HCT116 (cell line): ENCODE measurements around the gene VSIG10. TPM values are rescaled to one million over a fixed set of nuclear protein-coding genes. Genes with fewer than 3 reads are reported as not detected.

Experiments
- ATAC-seq: fragments of 200-7000 bp; cut with Tn5 transposase; 2 replicates; pipeline ENCODE4 v1.9.1; 2020; ENCODE audit warnings: mild to moderate bottlenecking, moderate library complexity
- BruUV-seq: library from RNA; stranded (reverse); fragments of 400-500 nt; replicated peaks from 2 replicates; lab custom pipeline; 2021; lab: Mats Ljungman, UMichigan
- CTCF ChIA-PET: fragments of 300-600 bp; sonication (Branson Sonifier 250); formaldehyde crosslinking; loops from one replicate; lab custom pipeline; 2021; ENCODE audit warnings: antibody characterized with exemption; lab: Charles Lee
- POLR2A ChIA-PET: fragments of 300-600, 350-600 bp; sonication (Branson Sonifier 250); formaldehyde crosslinking; loops from one replicate; lab custom pipeline; 2021; ENCODE audit warnings: antibody characterized with exemption; lab: Charles Lee
- RAD21 ChIA-PET, 2 experiments: fragments of 300-600 bp; sonication (Branson Sonifier 250); formaldehyde crosslinking; loops; one replicate each; lab custom pipeline; 2023; ENCODE audit warnings: low total read pairs in 2 of 2; ENCODE audit not compliant: uncharacterized antibody in 2 of 2, unreplicated experiment in 2 of 2, low non-redundant PET in 1 of 2; lab: Charles Lee
- DNase-seq: peaks from one replicate; pipeline ENCODE4 v3.0.0-alpha.2; 2010; ENCODE audit warnings: low read depth, low spot score
- H2AFZ ChIP-seq: fragments of 200-600 bp; shearing (Covaris generic), sonication (generic); 2 replicates; pipeline ENCODE4 v1.6.1; 2017; ENCODE audit warnings: low read depth, mixed run types, mixed read lengths, antibody characterized with exemption, low read length; ENCODE audit not compliant: poor library complexity, severe bottlenecking
- H3K27ac ChIP-seq: 2 replicates; pipeline ENCODE4 v1.5.1; 2012; ENCODE audit warnings: low read depth, low read length
- H3K27me3 ChIP-seq: fragments of 200-600 bp; sonication (generic); 2 replicates; pipeline ENCODE4 v1.6.1; 2016; ENCODE audit warnings: mixed run types, low read length, mixed read lengths; ENCODE audit not compliant: insufficient read depth
- H3K36me3 ChIP-seq, 2 experiments: fragments of 200-500 bp in 1 of 2; fragments of 200-600 bp in 1 of 2; sonication (Bioruptor generic) in 1 of 2; sonication (generic) in 1 of 2; 2 replicates each; pipeline versions ENCODE4 v1.5.1 to v1.6.1; 2014 to 2016; ENCODE audit warnings: low read length in 2 of 2, inconsistent platforms in 1 of 2, mixed read lengths in 1 of 2, mixed run types in 1 of 2; ENCODE audit not compliant: insufficient read depth in 2 of 2, control insufficient read depth in 1 of 2
- H3K4me1 ChIP-seq, 2 experiments: fragments of 200-600 bp in 1 of 2; sonication (generic) in 1 of 2; 2 replicates each; pipeline versions ENCODE4 v1.5.1 to v1.6.1; 2012 to 2017; ENCODE audit warnings: low read length in 2 of 2, inconsistent platforms in 1 of 2, mild to moderate bottlenecking in 1 of 2, mixed read lengths in 1 of 2, mixed run types in 1 of 2, moderate library complexity in 1 of 2; ENCODE audit not compliant: insufficient read depth in 2 of 2, control insufficient read depth in 1 of 2
- H3K4me2 ChIP-seq: fragments of 200-600 bp; sonication (generic); 2 replicates; pipeline ENCODE4 v1.6.1; 2017; ENCODE audit warnings: mixed run types, low read length, mixed read lengths
- H3K4me3 ChIP-seq, 2 experiments: fragments of 200-600 bp in 1 of 2; sonication (generic) in 1 of 2; replicated peaks in 1 of 2; 2 replicates each; pipeline ENCODE4 v1.5.1; 2011 to 2016; ENCODE audit warnings: low read length in 2 of 2, control low read depth in 1 of 2, low read depth in 1 of 2, mild to moderate bottlenecking in 1 of 2, mixed read lengths in 1 of 2, mixed run types in 1 of 2
- H3K79me2 ChIP-seq: fragments of 200-600 bp; sonication (generic); 2 replicates; pipeline ENCODE4 v1.6.1; 2017; ENCODE audit warnings: mild to moderate bottlenecking, mixed run types, low read length, moderate library complexity, mixed read lengths; ENCODE audit not compliant: insufficient read depth
- H3K9ac ChIP-seq: fragments of 200-600 bp; sonication (generic); 2 replicates; pipeline ENCODE4 v1.6.1; 2016; ENCODE audit warnings: low read length, mixed read lengths
- H3K9me2 ChIP-seq: fragments of 200-600 bp; sonication (generic), shearing (Covaris generic); 2 replicates; pipeline ENCODE4 v1.6.1; 2017; ENCODE audit warnings: mixed run types, mild to moderate bottlenecking, moderate library complexity; ENCODE audit not compliant: insufficient read depth
- H3K9me3 ChIP-seq, 2 experiments: fragments of 200-500 bp in 1 of 2; fragments of 200-600 bp in 1 of 2; sonication (Bioruptor generic) in 1 of 2; sonication (generic) in 1 of 2; 2 replicates each; pipeline ENCODE4 v1.6.1; 2014 to 2017; ENCODE audit warnings: low read length in 2 of 2, mixed read lengths in 2 of 2, inconsistent platforms in 1 of 2, low read depth in 1 of 2, mild to moderate bottlenecking in 1 of 2, mixed run types in 1 of 2, moderate library complexity in 1 of 2; ENCODE audit not compliant: control insufficient read depth in 1 of 2, insufficient read depth in 1 of 2
- H4K20me1 ChIP-seq: fragments of 200-600 bp; sonication (generic), shearing (Covaris generic); 2 replicates; pipeline ENCODE4 v1.6.1; 2017; ENCODE audit warnings: mixed run types, mild to moderate bottlenecking, moderate library complexity; ENCODE audit not compliant: insufficient read depth
- ATF3 ChIP-seq: IDR thresholded peaks from 2 replicates; pipeline ENCODE4 v1.6.1; 2012
- CBX3 ChIP-seq: IDR thresholded peaks from 2 replicates; pipeline ENCODE4 v1.6.1; 2012; ENCODE audit warnings: low read depth
- CEBPB ChIP-seq: IDR thresholded peaks from 2 replicates; pipeline ENCODE4 v1.6.1; 2012; ENCODE audit warnings: low read depth
- CTCF ChIP-seq, 3 experiments: fragments of 200-600 bp in 1 of 3; sonication (generic) in 1 of 3; IDR thresholded peaks in 2 of 3; conservative IDR thresholded peaks in 1 of 3; 2 replicates each; pipeline ENCODE4 v1.5.1; 2012 to 2017; ENCODE audit warnings: low read depth in 2 of 3, low read length in 2 of 3, antibody characterized with exemption in 1 of 3, borderline replicate concordance in 1 of 3, control low read depth in 1 of 3, mild to moderate bottlenecking in 1 of 3, mixed read lengths in 1 of 3, mixed run types in 1 of 3, moderate library complexity in 1 of 3; ENCODE audit not compliant: insufficient read depth in 1 of 3
- EGR1 ChIP-seq: IDR thresholded peaks from 2 replicates; pipeline ENCODE4 v1.6.1; 2012; ENCODE audit warnings: low read depth
- ELF1 ChIP-seq: IDR thresholded peaks from 2 replicates; pipeline ENCODE4 v1.6.1; 2012; ENCODE audit warnings: low read depth, borderline replicate concordance
- EZH2 ChIP-seq: fragments of 200-600 bp; sonication (generic); IDR thresholded peaks from 2 replicates; pipeline ENCODE4 v1.6.1; 2017; ENCODE audit warnings: antibody characterized with exemption, mixed run types
- EZH2phosphoT487 ChIP-seq: fragments of 200-600 bp; IDR thresholded peaks from 2 replicates; pipeline ENCODE4 v1.6.1; 2018; ENCODE audit warnings: antibody characterized with exemption, borderline replicate concordance
- FOSL1 ChIP-seq: IDR thresholded peaks from 2 replicates; pipeline ENCODE4 v1.6.1; 2012; ENCODE audit warnings: low read depth
- JUND ChIP-seq: IDR thresholded peaks from 2 replicates; pipeline ENCODE4 v1.6.1; 2012
- MAX ChIP-seq: IDR thresholded peaks from 2 replicates; pipeline ENCODE4 v1.6.1; 2012
- POLR2A ChIP-seq: IDR thresholded peaks from 2 replicates; pipeline ENCODE4 v1.7.0; 2011; ENCODE audit warnings: borderline replicate concordance; ENCODE audit not compliant: insufficient read depth, insufficient read length; ENCODE audit errors: extremely low read depth
- POLR2AphosphoS5 ChIP-seq: IDR thresholded peaks from 2 replicates; pipeline ENCODE4 v1.6.1; 2011; ENCODE audit warnings: mild to moderate bottlenecking, low read depth, low read length, moderate library complexity
- REST ChIP-seq: IDR thresholded peaks from 2 replicates; pipeline ENCODE4 v1.6.1; 2012; ENCODE audit warnings: low read depth
- SP1 ChIP-seq: IDR thresholded peaks from 2 replicates; pipeline ENCODE4 v1.6.1; 2012; ENCODE audit warnings: low read depth
- SRF ChIP-seq: IDR thresholded peaks from 2 replicates; pipeline ENCODE4 v1.6.1; 2012; ENCODE audit warnings: low read depth
- YY1 ChIP-seq: IDR thresholded peaks from 2 replicates; pipeline ENCODE4 v1.6.1; 2011; ENCODE audit warnings: low read length, low read depth, moderate library complexity, mild to moderate bottlenecking; ENCODE audit not compliant: insufficient replicate concordance; ENCODE audit errors: extremely low read depth
- ZBTB33 ChIP-seq: IDR thresholded peaks from 2 replicates; pipeline ENCODE4 v1.6.1; 2011; ENCODE audit warnings: mild to moderate bottlenecking, low read length, moderate library complexity; ENCODE audit not compliant: insufficient replicate concordance; ENCODE audit errors: extremely low read depth
- ZFX ChIP-seq: fragments of 450-650 bp; IDR thresholded peaks from 2 replicates; pipeline ENCODE4 v1.6.1; 2017
- ZNF274 ChIP-seq: fragments of 200-500 bp; sonication (Bioruptor generic); IDR thresholded peaks from 2 replicates; pipeline ENCODE4 v1.6.1; 2014; ENCODE audit warnings: mild to moderate bottlenecking, low read depth, low read length, inconsistent platforms
- intact Hi-C: fragments of 100-400 bp; cut with micrococcal nuclease; formaldehyde crosslinking; loops from 2 replicates; pipeline ENCODE4 v1.10.0; 2022
- total RNA-seq: library from RNA; stranded (reverse); gene quantifications from one replicate; pipeline ENCODE4 v1.2.1, GENCODE V29; 2021; ENCODE audit not compliant: unreplicated experiment

Gene VSIG10
- total RNA-seq, 1 experiment from 2014 or later, result 42.6 TPM

- Histone ChIP-seq H3K4me1 (no peaks in the 10 kb centered on the region; a peak in 1 of 4 replicates), H3K27me3 (no peaks in the 10 kb centered on the region), H3K9ac (no peak overlapping the region), H3K4me2 (no peak overlapping the region), H3K27ac (no peak overlapping the region), H3K79me2 (peaks cover 29% of the 10 kb centered on the region), H3K36me3 (peaks cover 18 to 47% of the 10 kb centered on the region in 2 experiments), H4K20me1 (no peaks in the 10 kb centered on the region), H3K9me2 (no peaks in the 10 kb centered on the region), H3K9me3 (no peaks in the 10 kb centered on the region), H3K4me3 (no peak overlapping the region), H2AFZ (no peak overlapping the region)
- no peak for ATAC-seq
- intact Hi-C loops, result no loop called here
- TF ChIP-seq JUND (no peak), ZNF274 (no peak), EGR1 (no peak), EZH2phosphoT487 (no peak), YY1 (no peak), CEBPB (no peak), CBX3 (no peak), ELF1 (no peak), SRF (no peak), SP1 (no peak), ZFX (no peak), ATF3 (no peak), POLR2A (no peak), ZBTB33 (no peak), CTCF (IDR thresholded peaks at IDR 0.05 in 2 of 3, conservative IDR thresholded peaks at IDR 0.05 in 1 of 3; ENCODE audit: borderline replicate concordance in 1 of 3, insufficient read depth in 1 of 3, low read depth in 2 of 3, low read length in 2 of 3) (no peak), MAX (no peak), EZH2 (no peak), FOSL1 (no peak), POLR2AphosphoS5 (no peak), REST (no peak)
- ChIA-PET RAD21 (no interaction called here), POLR2A (no interaction called here), CTCF (interaction anchor here (1.3 kb wide), 1 partner anchor 9 kb away, joined by 6 read pairs; no protein-coding TSS in a partner anchor)
- no peak for DNase-seq
- BruUV-seq, result no TSS peak
These were observed 59.2 kb downstream of the VSIG10 start for GRCh38 chr12:118044577-118044976.
